Stomach (tissue), 9 donors: ENCODE measurements around the gene VPS41. TPM values are rescaled to one million over a fixed set of nuclear protein-coding genes. Genes with fewer than 3 reads are reported as not detected.

Experiments used
- DNase-seq, 2 donors: peaks; one replicate each; pipeline versions ENCODE4 v3.0.0 to v3.0.0-alpha.2; 2013 to 2019
- H3K27ac ChIP-seq, 5 donors: fragments of 200-600 bp in 4 of 5; sonication (generic) in 4 of 5; one replicate each; pipeline ENCODE4 v1.5.1; 2013 to 2019; ENCODE audit warnings: mild to moderate bottlenecking in 1 of 5, moderate library complexity in 1 of 5
- H3K27me3 ChIP-seq, 3 donors: fragments of 200-600 bp; sonication (generic); one replicate each; pipeline ENCODE4 v1.5.1; 2017 to 2019; ENCODE audit warnings: mixed run types in 1 of 3
- H3K36me3 ChIP-seq, 4 donors: fragments of 200-600 bp; sonication (generic); 1 replicate in 3 of 4; 2 replicates in 1 of 4; pipeline ENCODE4 v1.5.1; 2016 to 2019
- H3K4me1 ChIP-seq, 4 donors: fragments of 200-600 bp; sonication (generic); one replicate each; pipeline ENCODE4 v1.5.1; 2016 to 2019
- H3K4me3 ChIP-seq, 4 donors: fragments of 200-600 bp; sonication (generic) in 3 of 4; one replicate each; pipeline ENCODE4 v1.5.1; 2016 to 2019; ENCODE audit warnings: mild to moderate bottlenecking in 1 of 4
- H3K9me3 ChIP-seq, 4 donors: fragments of 200-600 bp; sonication (generic); one replicate each; pipeline ENCODE4 v1.5.1; 2016 to 2019
- CTCF ChIP-seq, 7 experiments: fragments of 450-650 bp in 4 of 7; fragments of 200-600 bp in 3 of 7; sonication (generic) in 3 of 7; IDR thresholded peaks; one replicate each; pipeline ENCODE4 v1.5.1; 2016 to 2019; ENCODE audit warnings: antibody characterized with exemption in 7 of 7, control low read depth in 2 of 7, mild to moderate bottlenecking in 1 of 7
- EP300 ChIP-seq: sonication (generic); formaldehyde crosslinking; IDR thresholded peaks from one replicate; pipeline ENCODE4 v1.6.1; 2017; ENCODE audit warnings: antibody characterized with exemption
- POLR2A ChIP-seq, 4 donors: fragments of 450-650 bp; IDR thresholded peaks; one replicate each; pipeline ENCODE4 v1.6.1; 2016; ENCODE audit warnings: antibody characterized with exemption in 4 of 4, control low read depth in 2 of 4, mild to moderate bottlenecking in 1 of 4, moderate library complexity in 1 of 4
- POLR2AphosphoS5 ChIP-seq, 3 donors: sonication (generic); formaldehyde crosslinking; IDR thresholded peaks; one replicate each; pipeline ENCODE4 v1.6.1; 2016; ENCODE audit warnings: antibody characterized with exemption in 3 of 3
- WGBS, 5 donors: extraction: QIAGEN DNeasy Blood & Tissue Kit in 3 of 5; methylation state at CpG; one replicate each; pipeline versions ENCODE4 v1.1.5 to v1.1.7; 2013 to 2018; 5-methylcytosine and 5-hydroxymethylcytosine counted together
- intact Hi-C: fragments of 100-400 bp; cut with DNase I; formaldehyde crosslinking; loops from one replicate; pipeline ENCODE4 v1.15.1; 2023; ENCODE audit warnings: low total_unique reads
- polyA plus RNA-seq, 3 donors: library from polyadenylated mRNA; stranded (reverse); fragments of 200-250 nt; gene quantifications; one replicate each; pipeline ENCODE4 v1.2.3, GENCODE V29; 2013
- total RNA-seq, 5 donors: library from RNA; depleted of rRNA; stranded (reverse); fragments of >200 nt; gene quantifications; one replicate each; pipeline versions ENCODE4 v1.1.0 to v1.2.3, GENCODE V29; 2014 to 2016
- donor health status: healthy with polysubstance abuse.
- donor health status: Bipolar disorder and iron deficiency.
- donor health status: healthy.

The VPS41 gene
- total and polyA plus RNA-seq, 8 donors, result 8.2 to 122 (median 41.4) TPM

- no peaks in the 10 kb centered on the region for H3K36me3 ChIP-seq
- H3K27me3 ChIP-seq, result no peaks in the 10 kb centered on the region
- H3K27ac ChIP-seq, result no peak overlapping the region
- 63 to 75% (median 69%) methylated on average over 3 of the region's 3 CpGs for WGBS, 5 donors
- TF ChIP-seq POLR2A (IDR thresholded peaks at IDR 0.05), result no peak
- no peak for TF ChIP-seq POLR2AphosphoS5 (IDR thresholded peaks at IDR 0.05)
- intact Hi-C loops, result no loop called here
- peaks cover 0 to 5% (median 0%) of the 10 kb centered on the region in 4 donors for H3K9me3 ChIP-seq
- DNase-seq, result no peak
- H3K4me3 ChIP-seq, result no peak overlapping the region
- peaks cover 0 to 5% (median 0%) of the 10 kb centered on the region in 4 donors for H3K4me1 ChIP-seq
Observed at GRCh38 chr7:38682606-38683005, 226.4 kb downstream of the VPS41 start.

GRCh38 chr7:38681882-38682281 is 227.1 kb downstream of the VPS41 start:
- H3K9me3 ChIP-seq, result peaks cover 0 to 5% (median 0%) of the 10 kb centered on the region in 4 donors
- no peaks in the 10 kb centered on the region for H3K36me3 ChIP-seq
- H3K4me3 ChIP-seq, result no peak overlapping the region
- H3K27ac ChIP-seq, result no peak overlapping the region
- TF ChIP-seq POLR2AphosphoS5 (IDR thresholded peaks at IDR 0.05), result no peak
- no peak for TF ChIP-seq POLR2A (IDR thresholded peaks at IDR 0.05)
- no peak for TF ChIP-seq CTCF (IDR thresholded peaks at IDR 0.05)
- intact Hi-C loops, result no loop called here
- no peaks in the 10 kb centered on the region for H3K27me3 ChIP-seq
- H3K4me1 ChIP-seq, result peaks cover 0 to 5% (median 0%) of the 10 kb centered on the region in 4 donors
- 28 to 55% (median 52%) methylated on average over 1 of the region's 1 CpG for WGBS, 5 donors
- no peak for DNase-seq

- no peak overlapping the region for H3K4me3 ChIP-seq
- H3K9me3 ChIP-seq, result no peaks in the 10 kb centered on the region
- H3K4me1 ChIP-seq, result peaks cover 0 to 5% (median 0%) of the 10 kb centered on the region in 4 donors
- TF ChIP-seq POLR2AphosphoS5 (IDR thresholded peaks at IDR 0.05), result no peak
- no peak for TF ChIP-seq CTCF (IDR thresholded peaks at IDR 0.05)
- no peak for TF ChIP-seq EP300
- TF ChIP-seq POLR2A (IDR thresholded peaks at IDR 0.05), result no peak
- WGBS, 5 donors, result 52 to 70% (median 59%) methylated on average over 3 of the region's 3 CpGs
- no peaks in the 10 kb centered on the region for H3K36me3 ChIP-seq
- intact Hi-C loops, result no loop called here
- no peaks in the 10 kb centered on the region for H3K27me3 ChIP-seq
- no peak for DNase-seq
- H3K27ac ChIP-seq, result no peak overlapping the region
Observed at GRCh38 chr7:38679419-38679818, 229.6 kb downstream of the VPS41 start.

- Histone ChIP-seq H3K27ac (no peak overlapping the region), H3K9me3 (no peaks in the 10 kb centered on the region), H3K4me1 (peaks cover 0 to 5% (median 0%) of the 10 kb centered on the region in 4 donors), H3K36me3 (no peaks in the 10 kb centered on the region), H3K27me3 (no peaks in the 10 kb centered on the region), H3K4me3 (no peak overlapping the region)
- intact Hi-C loops, result no loop called here
- DNase-seq, result no peak
- no peak for TF ChIP-seq POLR2A (IDR thresholded peaks at IDR 0.05)
- TF ChIP-seq CTCF (IDR thresholded peaks at IDR 0.05), result no peak
- no peak for TF ChIP-seq POLR2AphosphoS5 (IDR thresholded peaks at IDR 0.05)
- TF ChIP-seq EP300, result no peak
- WGBS, 5 donors, result 57 to 90% (median 79%) methylated on average over 1 of the region's 1 CpG
Observed at GRCh38 chr7:38678698-38679054, 230.3 kb downstream of the VPS41 start.

GRCh38 chr7:38677981-38678697 is 230.9 kb downstream of the VPS41 start:
- intact Hi-C loops, result no loop called here
- 70 to 88% (median 85%) methylated on average over 5 of the region's 5 CpGs for WGBS, 5 donors
- no peak overlapping the region for H3K4me3 ChIP-seq
- H3K4me1 ChIP-seq, result peaks cover 0 to 5% (median 0%) of the 10 kb centered on the region in 4 donors
- DNase-seq, result no peak
- no peaks in the 10 kb centered on the region for H3K27me3 ChIP-seq
- TF ChIP-seq POLR2AphosphoS5 (IDR thresholded peaks at IDR 0.05) (no peak), EP300 (no peak), POLR2A (IDR thresholded peaks at IDR 0.05) (no peak), CTCF (IDR thresholded peaks at IDR 0.05) (no peak)
- H3K9me3 ChIP-seq, result no peaks in the 10 kb centered on the region
- H3K27ac ChIP-seq, result no peak overlapping the region
- H3K36me3 ChIP-seq, result no peaks in the 10 kb centered on the region
